Thyroid gland (tissue), 4 donors: ENCODE measurements around the gene CCSER1.

Experiments
- POLR2A ChIP-seq, 2 donors: fragments of 450-650 bp; IDR thresholded peaks; one replicate each; pipeline ENCODE4 v1.6.1; 2017; ENCODE audit warnings: antibody characterized with exemption in 2 of 2, mild to moderate bottlenecking in 2 of 2, moderate library complexity in 1 of 2
- TF ChIP-seq, protein P1 (sequence below), 6 experiments: fragments of 200-600 bp in 3 of 6; fragments of 450-650 bp in 3 of 6; sonication (generic) in 3 of 6; IDR thresholded peaks; one replicate each; pipeline ENCODE4 v1.5.1; 2016 to 2019; ENCODE audit warnings: antibody characterized with exemption in 6 of 6, mild to moderate bottlenecking in 2 of 6, inconsistent platforms in 1 of 6, moderate library complexity in 1 of 6

DNA sequence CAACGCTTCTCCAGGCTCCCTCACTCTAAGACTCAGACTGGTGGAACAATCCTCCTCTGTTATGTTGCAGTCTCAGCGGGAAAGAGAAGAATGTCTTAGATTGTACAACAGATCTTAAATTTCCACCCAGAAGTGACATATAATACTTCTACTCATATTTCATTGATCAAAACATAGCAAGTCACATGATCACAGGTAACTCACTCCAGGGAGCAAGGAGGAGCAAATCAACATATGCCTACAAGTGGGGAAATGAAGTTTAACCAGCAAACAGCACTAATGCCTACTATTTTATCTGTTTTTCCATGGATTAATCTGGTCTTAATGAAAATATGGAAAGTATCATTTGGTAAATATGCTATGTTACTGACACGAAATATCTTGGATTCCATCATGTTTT is 819.8 kb downstream of the CCSER1 start:
- TF ChIP-seq, protein P1, sequence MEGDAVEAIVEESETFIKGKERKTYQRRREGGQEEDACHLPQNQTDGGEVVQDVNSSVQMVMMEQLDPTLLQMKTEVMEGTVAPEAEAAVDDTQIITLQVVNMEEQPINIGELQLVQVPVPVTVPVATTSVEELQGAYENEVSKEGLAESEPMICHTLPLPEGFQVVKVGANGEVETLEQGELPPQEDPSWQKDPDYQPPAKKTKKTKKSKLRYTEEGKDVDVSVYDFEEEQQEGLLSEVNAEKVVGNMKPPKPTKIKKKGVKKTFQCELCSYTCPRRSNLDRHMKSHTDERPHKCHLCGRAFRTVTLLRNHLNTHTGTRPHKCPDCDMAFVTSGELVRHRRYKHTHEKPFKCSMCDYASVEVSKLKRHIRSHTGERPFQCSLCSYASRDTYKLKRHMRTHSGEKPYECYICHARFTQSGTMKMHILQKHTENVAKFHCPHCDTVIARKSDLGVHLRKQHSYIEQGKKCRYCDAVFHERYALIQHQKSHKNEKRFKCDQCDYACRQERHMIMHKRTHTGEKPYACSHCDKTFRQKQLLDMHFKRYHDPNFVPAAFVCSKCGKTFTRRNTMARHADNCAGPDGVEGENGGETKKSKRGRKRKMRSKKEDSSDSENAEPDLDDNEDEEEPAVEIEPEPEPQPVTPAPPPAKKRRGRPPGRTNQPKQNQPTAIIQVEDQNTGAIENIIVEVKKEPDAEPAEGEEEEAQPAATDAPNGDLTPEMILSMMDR (IDR thresholded peaks at IDR 0.05), result no peak
- no peak for TF ChIP-seq POLR2A (IDR thresholded peaks at IDR 0.05)
